Measurements from ENCODE around the gene ARV1. TPM values are rescaled to one million over a fixed set of nuclear protein-coding genes. Genes with fewer than 3 reads are reported as not detected.

Gene ARV1
- 20.4 TPM for total RNA-seq
- long read RNA-seq, transcript ARV1-201 (6 exons, 1,335 nt), result major isoform, 21 of 26 reads
- long read RNA-seq, partial matches to known transcripts, result 0 of 26 reads
- long read RNA-seq, other reads (novel, unspliced or antisense), result 5 of 26 reads

- intact Hi-C loops (cut with micrococcal nuclease), result no loop called here
- peak; percentile 99 for DNase-seq
- peak; percentile 100 for ATAC-seq
These were observed at the start of gene ARV1, which contains the start of gene TTC13 for GRCh38 chr1:230978491-230979388. ARV1 (plus strand) TSS chr1:230979094; CDS start chr1:230979106, 12 bp downstream. TTC13 (minus strand) TSS chr1:230978861; CDS start chr1:230978830, 31 bp downstream.

- DNase-seq, result no peak
- intact Hi-C loops (cut with micrococcal nuclease), result no loop called here
- no peak for ATAC-seq
These were observed 47.9 kb upstream of the ARV1 start for GRCh38 chr1:230930986-230931385.

- intact Hi-C loops (cut with micrococcal nuclease), result no loop called here
- ATAC-seq (no peak), DNase-seq (no peak)
These were observed 43.0 kb upstream of the ARV1 start for GRCh38 chr1:230935852-230936251.

GRCh38 chr1:230936475-230936874 lies 42.4 kb upstream of the ARV1 start:
- DNase-seq (no peak), ATAC-seq (no peak)
- intact Hi-C loops (cut with micrococcal nuclease), result no loop called here

GRCh38 chr1:230937371-230937770 lies 41.5 kb upstream of the ARV1 start:
- intact Hi-C loops (cut with micrococcal nuclease), result no loop called here
- ATAC-seq (no peak), DNase-seq (no peak)

- ATAC-seq, result no peak
- DNase-seq, result no peak
- intact Hi-C loops (cut with micrococcal nuclease), result no loop called here
These were observed 39.9 kb upstream of the ARV1 start for GRCh38 chr1:230938924-230939368.

- ATAC-seq (no peak), DNase-seq (no peak)
- intact Hi-C loops (cut with micrococcal nuclease), result no loop called here
These were observed 38.9 kb upstream of the ARV1 start for GRCh38 chr1:230939806-230940489.

GRCh38 chr1:230940848-230941247 lies 38.0 kb upstream of the ARV1 start:
- intact Hi-C loops (cut with micrococcal nuclease), result no loop called here
- DNase-seq (no peak), ATAC-seq (no peak)

- DNase-seq, result no peak
- intact Hi-C loops (cut with micrococcal nuclease), result no loop called here
- no peak for ATAC-seq
These were observed 35.8 kb upstream of the ARV1 start for GRCh38 chr1:230943048-230943593.

- no peak for DNase-seq
- no peak for ATAC-seq
- intact Hi-C loops (cut with micrococcal nuclease), result no loop called here
These were observed 30.6 kb upstream of the ARV1 start for GRCh38 chr1:230948301-230948700.

- ATAC-seq (no peak), DNase-seq (no peak)
- intact Hi-C loops (cut with micrococcal nuclease), result no loop called here
These were observed 30.0 kb upstream of the ARV1 start for GRCh38 chr1:230948903-230949302.

GRCh38 chr1:230950404-230950803 lies 28.5 kb upstream of the ARV1 start:
- intact Hi-C loops (cut with micrococcal nuclease), result no loop called here
- no peak for ATAC-seq
- no peak for DNase-seq

- DNase-seq (no peak), ATAC-seq (no peak)
- intact Hi-C loops (cut with micrococcal nuclease), result no loop called here
These were observed 21.3 kb upstream of the ARV1 start for GRCh38 chr1:230957580-230957989.

GRCh38 chr1:230958370-230958769 lies 20.5 kb upstream of the ARV1 start:
- DNase-seq (no peak), ATAC-seq (no peak)
- intact Hi-C loops (cut with micrococcal nuclease), result no loop called here

- ATAC-seq, result no peak
- intact Hi-C loops (cut with micrococcal nuclease), result no loop called here
- no peak for DNase-seq
These were observed 14.0 kb upstream of the ARV1 start for GRCh38 chr1:230964896-230965295.

- intact Hi-C loops (cut with micrococcal nuclease), result no loop called here
- DNase-seq, result no peak
- no peak for ATAC-seq
These were observed 13.4 kb upstream of the ARV1 start for GRCh38 chr1:230965535-230965934.

- intact Hi-C loops (cut with micrococcal nuclease), result no loop called here
- DNase-seq, result no peak
- ATAC-seq, result no peak
These were observed 12.5 kb upstream of the ARV1 start for GRCh38 chr1:230966358-230966873.

- no peak for DNase-seq
- intact Hi-C loops (cut with micrococcal nuclease), result no loop called here
- no peak for ATAC-seq
These were observed 8.5 kb upstream of the ARV1 start for GRCh38 chr1:230970432-230970831.

GRCh38 chr1:230971771-230972170 lies 7.1 kb upstream of the ARV1 start:
- intact Hi-C loops (cut with micrococcal nuclease), result no loop called here
- no peak for ATAC-seq

GRCh38 chr1:230972855-230973271 lies 6.0 kb upstream of the ARV1 start:
- intact Hi-C loops (cut with micrococcal nuclease), result no loop called here
- DNase-seq (no peak), ATAC-seq (peak; percentile 30)

More at GRCh38 chr1:230971771-230972170, 7.1 kb upstream of the ARV1 start:
- DNase-seq, result no peak

Data from left ventricle myocardium superior (tissue), 1 donor.